ENCODE results near the gene PRODH.
A peak's percentile ranks its signal among the peaks of the same experiment; 100 is the strongest.
"Not testable (repeated sequence)": the region's sequence is repeated elsewhere in the genome, so short reads cannot be mapped to it uniquely, and the experiment has no call there.

Gene PRODH, protein sequence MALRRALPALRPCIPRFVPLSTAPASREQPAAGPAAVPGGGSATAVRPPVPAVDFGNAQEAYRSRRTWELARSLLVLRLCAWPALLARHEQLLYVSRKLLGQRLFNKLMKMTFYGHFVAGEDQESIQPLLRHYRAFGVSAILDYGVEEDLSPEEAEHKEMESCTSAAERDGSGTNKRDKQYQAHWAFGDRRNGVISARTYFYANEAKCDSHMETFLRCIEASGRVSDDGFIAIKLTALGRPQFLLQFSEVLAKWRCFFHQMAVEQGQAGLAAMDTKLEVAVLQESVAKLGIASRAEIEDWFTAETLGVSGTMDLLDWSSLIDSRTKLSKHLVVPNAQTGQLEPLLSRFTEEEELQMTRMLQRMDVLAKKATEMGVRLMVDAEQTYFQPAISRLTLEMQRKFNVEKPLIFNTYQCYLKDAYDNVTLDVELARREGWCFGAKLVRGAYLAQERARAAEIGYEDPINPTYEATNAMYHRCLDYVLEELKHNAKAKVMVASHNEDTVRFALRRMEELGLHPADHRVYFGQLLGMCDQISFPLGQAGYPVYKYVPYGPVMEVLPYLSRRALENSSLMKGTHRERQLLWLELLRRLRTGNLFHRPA

DNA sequence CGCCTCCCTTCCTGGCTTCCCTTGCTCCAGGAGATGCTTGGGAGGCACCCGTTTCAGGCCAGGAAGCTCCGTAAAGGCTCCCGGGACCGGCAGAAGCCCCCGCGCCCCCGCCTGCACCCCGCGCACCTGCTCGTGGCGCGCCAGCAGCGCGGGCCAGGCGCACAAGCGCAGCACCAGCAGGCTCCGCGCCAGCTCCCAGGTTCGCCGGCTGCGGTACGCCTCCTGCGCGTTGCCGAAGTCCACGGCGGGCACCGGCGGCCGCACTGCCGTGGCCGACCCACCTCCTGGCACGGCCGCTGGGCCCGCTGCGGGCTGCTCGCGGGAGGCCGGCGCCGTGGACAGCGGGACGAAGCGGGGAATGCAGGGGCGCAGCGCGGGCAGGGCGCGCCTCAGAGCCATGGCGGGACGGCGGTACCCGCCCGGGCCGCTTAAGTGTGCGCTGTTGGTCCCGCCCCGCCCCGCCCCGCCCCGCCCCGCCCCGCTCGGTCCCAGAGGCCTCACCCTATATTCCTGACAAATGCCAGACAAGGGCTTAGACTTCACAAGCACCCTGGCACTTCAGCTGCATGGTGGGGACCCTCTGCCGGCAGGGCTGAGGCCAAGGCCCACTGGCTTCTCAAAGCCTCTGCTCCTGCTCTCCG, at the start of gene PRODH:
Gene PRODH (minus strand): TSS at position 405 of the 641 bp plus-strand sequence. CDS start 6 bp downstream, at position 399.
- DNase-seq: no peak

- DNase-seq: no peak
These were observed 49.7 kb upstream of the PRODH start for GRCh38 chr22:18985780-18986179.

DNA sequence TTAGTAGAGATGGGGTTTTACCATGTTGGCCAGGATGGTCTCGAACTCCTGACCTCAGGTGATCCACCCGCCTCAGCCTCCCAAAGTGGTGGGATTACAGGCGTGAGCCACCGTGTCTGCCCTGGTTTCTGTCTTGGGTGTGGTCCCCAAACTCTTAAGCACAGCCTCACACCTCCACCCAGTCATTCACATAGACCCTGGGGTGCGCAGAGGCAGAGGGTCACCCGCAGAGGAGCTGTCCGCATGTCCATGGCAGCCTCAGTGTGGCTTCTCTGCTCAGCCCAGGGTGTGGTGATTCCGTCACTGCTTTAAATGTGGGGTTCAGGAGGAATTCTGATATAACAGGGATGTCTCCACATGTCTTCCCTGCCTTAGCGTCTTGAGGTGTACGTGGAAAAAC, 48.5 kb upstream of the PRODH start:
- no peak for DNase-seq

GRCh38 chr22:18983120-18983651, 47.1 kb upstream of the PRODH start:
- no peak for DNase-seq

GRCh38 chr22:18980829-18981228, 44.7 kb upstream of the PRODH start:
- no peak for DNase-seq

- no peak for DNase-seq
These were observed 43.9 kb upstream of the PRODH start for GRCh38 chr22:18979957-18980356.

DNA sequence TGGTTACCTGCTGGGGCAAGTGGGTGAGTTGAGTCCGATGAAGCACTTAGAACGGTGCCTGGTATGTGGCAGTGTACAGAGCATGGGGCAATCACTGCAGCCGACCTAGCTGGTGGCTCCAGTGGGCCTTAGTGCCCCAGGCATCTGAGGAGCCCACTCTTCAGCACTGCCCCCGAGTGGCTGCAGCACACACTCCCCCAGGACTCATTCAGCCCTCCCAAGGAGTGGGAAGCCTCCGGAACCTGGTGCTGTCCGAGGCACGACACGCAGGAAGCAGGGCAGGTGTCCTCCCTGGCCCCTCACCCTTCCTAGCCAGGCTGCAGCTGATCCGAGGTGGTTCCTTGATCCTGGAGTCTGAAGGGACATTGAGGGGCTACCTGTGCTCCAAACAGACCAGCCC, 42.4 kb upstream of the PRODH start:
- DNase-seq: no peak

DNA sequence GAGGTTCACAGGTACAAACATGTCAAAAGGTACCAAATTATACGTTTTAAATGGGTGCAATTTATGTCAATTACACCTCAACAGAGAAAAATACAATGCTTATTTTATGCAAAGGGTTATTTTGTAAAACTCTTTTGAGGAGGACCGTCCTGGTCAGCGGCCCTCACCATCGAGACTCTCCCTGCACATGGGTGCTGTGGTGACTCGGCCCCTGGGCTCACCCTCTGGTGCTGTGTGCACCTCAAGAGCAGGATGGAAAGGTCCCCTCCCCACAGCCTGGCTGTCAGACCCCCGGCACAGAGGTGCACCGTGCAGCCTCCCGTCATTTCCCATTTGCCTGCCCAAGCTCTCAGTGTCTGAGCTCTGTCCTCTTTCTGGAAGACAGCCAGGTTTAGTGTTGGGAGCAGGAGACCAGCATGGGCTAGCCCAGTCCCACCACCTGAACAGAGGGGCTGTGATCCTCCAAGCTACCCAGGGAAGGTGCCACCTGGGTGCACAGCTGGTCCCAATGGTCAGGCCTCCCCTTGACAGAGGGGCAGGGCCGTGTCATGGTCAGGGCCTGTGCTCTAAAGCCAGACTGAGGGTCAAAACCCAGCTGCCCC, 41.8 kb upstream of the PRODH start:
- DNase-seq: no peak

GRCh38 chr22:18976197-18976751, 40.2 kb upstream of the PRODH start:
- DNase-seq: no peak

DNA sequence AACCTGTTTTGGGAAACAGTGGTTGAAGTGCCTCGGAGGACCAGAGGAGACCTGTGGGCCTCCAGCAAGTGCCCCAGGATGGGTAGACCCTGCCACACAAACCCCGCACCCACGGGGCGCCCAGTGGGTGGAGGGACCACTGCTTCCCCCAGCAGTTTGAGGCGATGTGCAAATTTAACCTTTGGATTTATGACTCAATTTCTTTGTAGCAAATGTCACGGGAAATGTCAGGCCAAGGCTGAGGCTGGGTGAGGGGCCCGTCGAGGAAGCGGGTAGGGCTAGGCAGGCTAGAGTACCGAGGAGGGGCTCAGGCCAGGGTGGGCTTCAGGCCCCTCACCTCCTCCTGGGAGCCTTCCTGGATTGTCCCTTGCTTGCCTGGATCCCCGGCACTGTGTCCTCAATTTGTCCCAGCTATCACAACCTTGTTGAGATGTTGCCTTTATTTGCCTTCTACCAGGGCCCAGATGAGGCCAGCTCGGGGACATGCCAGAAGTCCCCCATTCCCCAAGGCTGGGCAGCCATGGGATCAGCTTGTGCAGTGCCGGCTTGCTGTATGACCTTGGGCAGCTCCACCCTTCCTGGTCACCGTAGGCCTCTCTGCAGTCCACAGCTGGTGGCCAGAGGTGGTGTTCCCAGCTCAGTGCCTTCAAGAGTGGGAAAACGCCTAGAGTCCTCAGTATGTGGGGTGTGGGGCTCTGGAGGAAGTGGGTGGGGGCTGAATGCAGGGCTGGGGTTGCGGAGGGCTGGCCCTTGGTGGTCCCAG, 39.5 kb upstream of the PRODH start:
- DNase-seq: no peak

- DNase-seq: no peak
These were observed 38.5 kb upstream of the PRODH start for GRCh38 chr22:18974477-18975180.

- DNase-seq: no peak
These were observed 37.4 kb upstream of the PRODH start for GRCh38 chr22:18973264-18974031.

GRCh38 chr22:18972591-18972990, 36.5 kb upstream of the PRODH start:
- not testable (repeated sequence) for DNase-seq

- DNase-seq: not testable (repeated sequence)
These were observed 35.9 kb upstream of the PRODH start for GRCh38 chr22:18972029-18972428.

DNA sequence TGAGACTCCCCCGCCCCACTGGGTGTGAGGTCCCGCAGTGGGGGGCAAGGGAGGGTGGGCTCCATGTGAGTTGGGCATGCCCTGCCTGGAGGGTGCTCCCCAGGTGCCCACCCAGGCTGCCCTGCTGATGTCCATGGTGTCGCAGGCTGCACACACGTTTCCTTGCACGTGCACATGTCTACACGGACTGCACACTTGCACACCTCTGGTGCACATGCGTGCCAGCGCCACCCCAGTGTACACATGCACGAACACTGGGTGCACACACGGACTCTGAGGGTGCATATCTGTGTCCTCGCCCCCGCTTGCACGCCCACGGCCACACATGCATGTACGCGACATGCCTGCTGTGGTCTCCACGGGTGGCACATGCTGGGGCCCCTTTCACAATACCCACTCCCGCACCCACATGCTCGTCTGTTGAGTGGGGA, 35.2 kb upstream of the PRODH start:
- DNase-seq: no peak

- no peak for DNase-seq
These were observed 34.8 kb upstream of the PRODH start for GRCh38 chr22:18970948-18971315.

DNA sequence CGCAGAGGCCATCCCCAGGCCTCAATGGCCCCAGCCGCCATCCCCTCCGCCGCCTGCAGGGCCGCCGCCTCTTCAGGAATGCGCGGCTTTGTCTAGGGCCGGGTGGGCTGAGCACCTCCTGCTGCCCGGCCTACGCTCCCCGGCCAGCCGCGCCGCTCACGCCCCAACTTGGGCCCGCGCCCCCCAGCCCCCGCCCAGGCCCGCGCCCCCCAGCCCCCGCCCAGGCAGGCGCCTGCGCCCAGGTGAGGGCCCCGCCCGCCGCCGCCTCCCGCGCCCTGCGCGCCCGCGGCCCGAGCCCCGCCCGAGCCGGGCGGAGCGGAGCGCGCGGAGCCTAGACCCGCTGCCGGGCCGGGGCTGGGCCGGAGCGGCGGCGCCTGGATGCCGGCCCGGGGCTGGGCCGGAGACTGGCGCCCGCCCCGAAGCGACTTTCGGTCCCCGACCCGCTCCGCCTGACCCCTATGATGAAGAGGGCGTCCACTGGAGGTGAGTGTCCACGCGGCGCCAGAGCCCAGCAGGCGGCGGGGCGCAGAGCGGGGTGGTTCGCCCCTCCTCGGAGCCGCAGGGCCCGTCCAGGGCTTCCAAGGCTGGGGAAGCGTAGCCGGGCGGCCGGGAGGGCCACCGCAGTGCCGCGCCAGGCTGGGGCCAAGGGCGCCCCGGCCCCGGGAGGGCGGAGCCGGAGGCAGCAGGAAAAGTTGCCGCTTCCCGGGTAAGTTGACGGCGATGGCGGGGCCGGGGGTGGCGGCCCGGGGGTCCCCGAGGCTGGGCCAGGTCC, 34.3 kb upstream of the PRODH start:
- DNase-seq: peak; percentile 44

GRCh38 chr22:18969158-18969942, 33.3 kb upstream of the PRODH start:
- DNase-seq: not testable (repeated sequence)
